GM19328 (cell line): ENCODE data around the gene ACSL1.
"Not testable (repeated sequence)": the region's sequence is repeated elsewhere in the genome, so short reads cannot be mapped to it uniquely, and the experiment has no call there.

Experiments
- ATAC-seq: cut with Tn5 transposase; IDR thresholded peaks from one replicate; pipeline ENCODE4 v1.9.1; 2021; ENCODE audit warnings: mild to moderate bottlenecking, moderate library complexity; ENCODE audit not compliant: unreplicated experiment

Gene ACSL1

DNA sequence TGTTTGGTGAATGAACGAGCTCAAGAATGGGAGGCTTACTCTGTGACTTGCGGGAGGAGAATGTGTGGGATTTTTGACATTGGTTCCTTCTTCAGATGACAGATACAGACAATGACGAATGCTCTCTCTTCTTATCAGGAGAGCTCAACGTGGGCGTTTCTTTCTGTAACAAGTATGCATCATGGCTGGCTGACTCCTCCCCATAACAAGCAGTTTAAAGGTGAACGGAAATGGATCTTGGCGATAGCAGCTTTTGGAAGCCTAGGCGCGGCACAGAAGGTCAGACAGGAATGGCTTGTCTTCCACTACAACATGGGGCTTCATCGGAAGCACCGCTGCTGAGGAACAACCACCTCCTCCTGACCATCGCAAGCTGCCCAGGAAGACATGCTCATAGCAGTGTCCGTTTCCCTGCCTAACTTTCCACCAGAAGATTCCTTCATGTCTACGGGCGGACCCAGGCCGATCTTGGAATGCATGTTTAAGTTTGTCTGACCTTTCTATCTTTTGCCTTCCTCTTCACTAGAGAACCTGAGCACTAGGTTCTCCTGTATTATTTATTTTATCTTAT is 18.3 kb upstream of the ACSL1 start:
- no peak for ATAC-seq

DNA sequence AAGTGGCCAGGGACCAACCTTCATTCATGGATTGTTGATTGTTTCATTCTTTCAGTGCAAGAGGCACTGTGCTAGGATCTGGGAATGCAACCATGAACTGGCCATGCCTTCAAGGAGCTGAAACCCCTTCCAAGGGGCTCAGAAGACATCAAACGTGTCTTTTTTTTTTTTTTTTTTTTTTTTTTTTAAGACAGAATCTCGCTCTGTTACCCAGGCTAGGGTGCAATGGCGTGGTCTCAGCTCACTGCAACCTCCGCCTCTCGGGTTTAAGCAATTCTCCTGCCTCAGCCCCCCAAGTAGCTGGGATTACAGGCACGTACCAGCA is 13.3 kb upstream of the ACSL1 start:
- ATAC-seq, result not testable (repeated sequence)

DNA sequence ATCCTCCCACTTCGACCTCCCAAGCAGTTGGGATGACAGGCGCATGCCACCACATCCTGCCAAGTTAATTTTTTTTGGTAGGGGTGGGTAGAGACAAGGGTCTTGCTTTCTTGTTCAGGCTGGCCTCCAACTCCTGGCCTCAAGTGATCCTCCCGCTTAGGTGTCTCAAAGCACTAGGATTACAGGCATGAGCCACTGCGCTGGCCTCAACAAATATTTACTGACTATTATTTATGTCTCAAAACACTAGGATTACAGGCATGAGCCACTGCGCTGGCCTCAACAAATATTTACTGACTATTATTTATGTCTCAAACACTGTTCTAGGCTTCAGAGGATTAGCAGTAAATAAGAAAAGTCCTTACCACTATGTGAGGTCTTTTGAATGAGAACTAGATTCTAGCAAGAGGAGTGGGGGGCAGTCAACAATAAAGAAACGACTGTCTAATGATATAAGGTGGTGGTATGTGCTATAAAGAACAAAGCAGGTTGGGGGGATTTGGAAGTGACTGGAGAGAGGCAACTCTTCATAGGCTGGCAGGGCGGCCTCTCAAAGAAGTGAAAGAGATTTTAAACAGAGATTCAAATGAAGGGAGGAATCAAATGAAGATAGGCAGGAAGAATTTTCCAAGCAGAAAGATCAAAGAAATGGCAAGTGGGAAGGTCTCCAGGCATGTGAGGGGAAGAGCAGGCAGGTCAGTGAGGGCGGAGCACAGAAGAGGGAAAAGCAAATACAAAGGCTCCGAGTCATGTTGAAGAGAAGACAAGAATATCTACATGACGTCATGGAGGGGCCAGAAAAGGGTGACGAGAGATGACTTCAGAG is 12.7 kb upstream of the ACSL1 start:
- ATAC-seq, result no peak

DNA sequence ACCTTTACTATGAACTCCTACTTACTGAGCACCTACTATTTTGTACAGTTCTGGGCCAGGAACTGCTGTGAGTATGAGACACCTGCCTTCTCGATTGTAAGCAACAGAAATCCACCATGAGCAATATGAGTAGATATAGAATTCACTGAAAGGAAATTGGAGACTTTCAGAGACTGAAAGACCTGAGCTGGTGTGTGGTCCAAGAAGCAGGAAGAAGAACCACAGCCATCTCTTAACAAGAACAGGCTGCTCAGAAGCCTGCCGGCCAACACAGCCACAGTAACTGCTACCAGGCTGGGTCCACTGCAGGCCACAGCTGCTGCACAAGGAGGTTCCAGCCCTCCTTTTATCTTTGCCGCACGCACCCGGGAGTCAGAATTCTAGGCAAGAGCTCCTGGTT is 10.8 kb upstream of the ACSL1 start:
- no peak for ATAC-seq

DNA sequence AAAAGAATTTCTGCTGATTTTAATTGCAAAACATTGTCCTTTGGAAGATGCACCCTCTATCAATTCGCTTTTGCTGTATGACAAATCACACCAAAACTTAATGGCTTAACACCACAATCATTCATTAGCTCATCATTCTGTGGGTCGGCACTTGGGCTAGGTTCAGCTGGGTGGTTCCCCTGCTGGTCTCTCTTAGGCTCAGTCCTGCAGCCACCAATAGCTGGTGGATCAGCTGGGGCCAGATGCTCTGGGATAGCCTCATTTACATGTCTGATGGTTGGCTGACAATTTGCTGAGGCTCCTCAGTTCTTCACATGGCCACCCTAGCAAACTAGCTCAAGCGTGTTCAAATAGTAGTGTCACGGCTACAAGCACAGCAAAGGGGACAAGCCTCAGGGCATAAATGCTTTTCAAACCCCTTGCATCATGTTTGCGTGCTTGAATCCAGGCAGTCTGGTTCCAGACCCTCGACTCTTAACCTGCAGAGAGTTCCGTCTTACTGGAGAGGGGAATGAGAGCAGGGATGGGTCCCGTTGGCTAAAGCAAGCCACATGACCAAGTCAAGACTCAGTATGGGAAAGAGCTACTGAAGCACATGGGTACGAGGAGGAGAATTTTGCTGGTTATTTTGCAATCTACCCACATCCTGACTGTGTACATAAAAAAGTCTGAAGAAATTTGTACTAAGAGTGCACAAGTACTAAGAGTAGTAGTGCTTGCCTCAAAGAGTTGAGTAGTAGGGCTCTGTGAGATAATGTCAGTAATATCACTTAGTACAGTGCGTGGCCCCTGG is 7.5 kb upstream of the ACSL1 start:
- no peak for ATAC-seq

DNA sequence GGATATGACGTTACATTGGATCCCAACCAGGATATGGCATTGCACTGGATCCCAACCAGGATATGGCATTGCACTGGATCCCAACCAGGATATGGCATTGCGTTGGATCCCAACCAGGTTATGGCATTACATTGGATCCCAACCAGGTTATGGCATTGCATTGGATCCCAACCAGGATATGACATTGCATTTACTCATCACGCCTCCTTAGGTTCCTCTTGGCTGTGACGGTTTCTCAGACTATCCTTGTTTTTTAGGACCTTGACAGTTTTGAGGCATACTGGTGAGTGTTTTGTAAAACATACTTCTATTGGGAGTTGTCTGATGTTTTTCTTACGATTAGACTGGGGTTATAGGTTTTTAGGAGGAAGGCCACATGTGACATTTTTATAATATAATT is 5.4 kb upstream of the ACSL1 start:
- ATAC-seq, result no peak

DNA sequence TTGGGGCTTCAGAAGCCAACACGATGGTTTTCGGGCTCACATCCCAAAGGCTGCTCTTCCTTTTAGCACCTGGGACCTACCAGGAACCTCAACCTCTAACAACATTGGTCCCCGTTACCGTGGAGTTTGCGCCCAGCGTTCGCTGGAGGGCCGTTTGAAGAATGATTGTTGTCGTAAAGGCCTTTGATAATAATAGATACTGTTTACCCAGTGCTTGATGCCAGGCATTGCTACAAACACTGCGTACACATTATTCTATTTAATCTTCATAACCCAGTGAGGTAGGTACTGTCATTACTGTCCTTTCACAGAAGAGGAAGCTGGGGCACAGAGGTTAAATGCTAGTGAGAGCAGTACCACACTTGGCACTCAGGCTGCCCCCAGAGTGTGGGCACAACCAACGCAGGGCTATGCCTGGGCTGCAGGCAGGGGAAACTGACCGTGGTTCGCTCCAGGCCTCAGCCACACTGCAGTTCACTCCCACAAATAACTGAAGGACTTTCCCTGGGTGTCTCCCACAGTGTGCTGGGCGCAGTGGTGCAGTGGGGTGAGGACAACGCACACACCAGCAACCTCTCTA is 1.0 kb upstream of the ACSL1 start:
- no peak for ATAC-seq

DNA sequence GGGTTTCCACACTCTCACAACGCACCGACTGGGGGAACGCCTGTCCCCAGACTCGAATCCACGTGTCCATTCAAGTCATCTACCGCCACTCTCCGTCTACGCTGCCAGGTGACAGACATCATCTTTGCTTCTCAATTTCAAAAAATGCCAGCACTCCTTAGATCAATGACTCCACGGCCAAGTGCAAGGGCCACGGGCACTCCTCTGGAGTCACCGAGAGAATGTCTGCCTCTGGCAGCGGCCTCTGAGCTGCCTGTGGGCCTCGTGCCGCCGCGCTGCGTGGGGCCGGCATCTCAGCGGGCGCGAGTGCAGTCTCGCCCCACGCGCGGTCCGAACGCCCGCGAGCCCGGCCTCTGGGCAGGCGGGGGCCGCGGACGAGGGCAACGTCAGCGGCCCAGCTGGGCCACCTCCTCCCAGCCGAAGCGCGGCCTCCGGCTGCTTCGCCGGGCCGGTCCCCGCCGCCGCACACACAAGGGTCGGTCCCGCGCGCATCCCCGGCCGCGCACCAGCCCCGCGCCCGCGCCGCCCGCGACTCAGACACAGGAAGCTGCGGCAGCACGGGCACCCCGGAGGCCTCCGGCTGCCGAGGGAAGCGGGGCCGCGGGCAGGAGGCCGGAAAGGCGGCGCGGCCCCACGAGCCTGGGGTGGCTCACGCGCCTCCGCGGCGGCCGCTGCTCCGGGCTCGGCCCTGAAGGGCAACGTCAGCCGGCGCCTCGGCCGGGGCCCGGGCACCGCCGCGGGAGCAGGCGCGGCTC is 450 bp downstream of the ACSL1 start:
- peak; percentile 31 for ATAC-seq

DNA sequence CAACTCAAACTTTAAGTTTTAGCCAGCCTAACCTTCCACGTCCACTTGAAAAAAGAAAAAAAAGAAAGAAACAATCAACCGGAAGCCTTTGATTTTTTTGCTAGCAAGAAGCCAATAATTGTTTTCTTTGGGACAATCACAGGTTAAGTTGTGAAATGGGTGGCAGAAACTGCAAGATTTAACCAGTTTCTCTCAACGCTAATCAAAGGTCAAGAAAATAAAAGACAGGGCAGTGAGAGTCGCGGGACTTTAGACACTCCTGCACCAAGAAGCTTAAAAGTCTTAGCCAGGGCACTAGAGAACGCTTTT is 1.0 kb downstream of the ACSL1 start:
- ATAC-seq, result no peak

DNA sequence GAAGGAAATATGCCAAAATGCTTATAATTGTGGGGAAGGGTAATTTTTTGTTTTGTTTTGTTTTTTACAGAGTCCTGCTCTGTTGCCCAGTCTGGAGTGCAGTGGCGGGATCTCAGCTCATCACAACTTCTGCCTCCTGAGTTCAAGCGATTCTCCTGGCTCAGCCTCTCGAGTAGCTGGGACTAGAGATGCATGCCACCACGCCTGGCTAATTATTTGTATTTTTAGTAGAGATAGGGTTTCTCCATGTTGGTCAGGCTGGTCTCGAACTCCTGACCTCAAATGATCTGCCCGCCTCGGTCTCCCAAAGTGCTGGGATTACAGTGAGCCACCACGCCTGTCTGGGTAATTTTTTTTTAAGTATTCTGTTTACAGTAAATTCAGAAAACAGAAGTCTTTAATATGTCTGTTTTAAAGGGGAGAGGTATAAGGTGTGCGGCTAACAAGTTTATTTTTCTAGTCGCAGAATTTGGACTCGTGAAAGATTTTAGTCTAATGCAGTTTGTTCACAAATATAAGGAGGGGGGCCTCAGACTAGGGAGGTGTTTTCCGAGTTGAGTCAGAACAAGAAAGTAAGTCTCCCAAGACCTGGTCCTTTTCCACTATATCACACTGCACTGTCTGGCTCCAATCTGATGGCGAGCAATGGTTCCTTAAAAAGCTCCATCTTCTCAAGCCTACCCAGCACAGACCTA is 1.5 kb downstream of the ACSL1 start:
- no peak for ATAC-seq

DNA sequence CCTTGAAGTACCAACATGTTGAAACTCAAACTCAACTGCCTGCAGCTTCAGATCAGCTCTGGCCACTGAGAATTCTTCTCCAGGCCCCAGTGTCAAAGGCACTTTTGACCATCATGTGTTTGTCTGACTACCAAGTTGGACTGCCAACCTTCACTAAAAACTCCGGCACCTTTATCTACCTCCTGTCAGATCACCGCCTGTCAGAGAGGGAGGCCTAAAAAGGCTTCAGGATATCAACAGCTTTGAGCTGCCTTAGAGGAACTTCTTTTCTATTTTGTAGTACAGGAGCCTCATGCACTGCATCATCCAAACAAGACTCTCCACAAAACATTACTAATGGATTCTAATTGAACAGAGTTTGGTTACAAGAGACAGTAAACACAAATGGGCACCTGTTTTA is 2.8 kb downstream of the ACSL1 start:
- ATAC-seq, result no peak

DNA sequence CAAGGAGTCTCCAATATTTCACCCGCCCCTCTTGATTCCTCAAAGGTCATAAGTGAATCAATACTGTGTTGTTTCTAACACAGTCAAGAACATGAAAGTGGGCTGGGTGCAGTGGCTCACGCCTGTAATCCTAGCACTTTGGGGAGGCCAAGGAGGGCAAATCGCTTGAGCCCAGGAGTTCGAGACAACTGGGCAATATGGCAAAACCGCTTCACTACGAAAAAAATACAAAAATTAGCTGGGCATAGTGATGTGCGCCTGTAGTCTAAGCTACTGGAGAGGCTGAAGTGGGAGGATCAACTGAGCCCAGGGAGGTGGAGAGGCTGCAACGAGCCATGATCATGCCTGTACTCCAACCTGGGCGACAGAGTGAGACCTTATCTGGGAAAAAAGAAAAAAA is 3.4 kb downstream of the ACSL1 start:
- ATAC-seq, result no peak

DNA sequence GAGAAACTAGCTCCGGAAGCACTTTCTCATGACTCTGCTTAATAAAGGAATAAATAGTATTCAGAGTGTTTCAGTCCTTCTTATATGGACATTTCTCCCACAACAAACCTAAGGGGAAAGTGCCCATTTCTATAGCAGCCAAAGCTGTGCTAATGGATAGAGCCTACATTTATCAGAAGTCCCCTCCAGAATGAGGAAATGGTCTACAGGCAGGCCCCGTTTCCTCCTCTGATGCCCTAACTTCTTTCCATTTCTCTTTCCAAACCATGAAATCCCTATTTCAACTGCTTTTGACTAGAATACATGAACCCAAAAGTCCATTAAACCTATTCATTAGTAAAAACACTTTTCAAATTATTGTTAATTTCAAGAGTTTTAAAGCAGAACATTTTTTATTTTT is 4.5 kb downstream of the ACSL1 start:
- ATAC-seq, result no peak

DNA sequence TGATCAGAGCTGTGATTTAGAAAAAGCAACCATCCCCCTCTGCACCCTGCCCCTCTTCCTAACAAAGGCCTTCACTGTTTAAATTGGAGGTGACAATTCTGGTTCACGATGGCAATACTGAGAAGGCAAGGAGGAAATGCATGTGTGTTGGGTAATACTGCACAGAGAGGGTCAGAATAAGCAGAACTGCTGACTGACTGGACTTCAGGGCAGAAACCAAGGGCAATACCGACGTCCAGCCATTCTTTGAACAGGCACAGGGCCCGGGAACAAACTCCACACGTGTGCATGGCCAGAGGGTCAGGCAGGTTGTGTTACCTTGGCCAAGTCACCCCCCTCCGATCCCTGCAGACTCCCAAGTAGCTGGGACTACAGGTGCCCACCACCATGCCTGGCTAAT is 6.0 kb downstream of the ACSL1 start:
- ATAC-seq, result no peak

DNA sequence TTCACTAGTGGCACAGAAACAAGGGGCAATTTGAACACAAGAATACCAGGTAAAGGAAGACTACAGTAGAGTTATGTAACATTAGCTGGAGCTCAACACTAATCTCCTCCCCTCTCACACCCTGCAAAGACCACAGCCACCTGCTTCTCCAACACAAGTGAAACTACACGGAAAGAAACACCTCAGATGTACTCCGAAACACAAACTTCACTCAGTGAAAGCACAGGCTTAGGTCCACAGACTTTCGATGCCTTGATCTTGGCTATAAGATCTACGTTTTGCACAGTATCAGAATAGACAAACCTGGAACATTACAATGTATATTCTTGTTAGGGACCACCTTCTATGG is 7.6 kb downstream of the ACSL1 start:
- no peak for ATAC-seq

DNA sequence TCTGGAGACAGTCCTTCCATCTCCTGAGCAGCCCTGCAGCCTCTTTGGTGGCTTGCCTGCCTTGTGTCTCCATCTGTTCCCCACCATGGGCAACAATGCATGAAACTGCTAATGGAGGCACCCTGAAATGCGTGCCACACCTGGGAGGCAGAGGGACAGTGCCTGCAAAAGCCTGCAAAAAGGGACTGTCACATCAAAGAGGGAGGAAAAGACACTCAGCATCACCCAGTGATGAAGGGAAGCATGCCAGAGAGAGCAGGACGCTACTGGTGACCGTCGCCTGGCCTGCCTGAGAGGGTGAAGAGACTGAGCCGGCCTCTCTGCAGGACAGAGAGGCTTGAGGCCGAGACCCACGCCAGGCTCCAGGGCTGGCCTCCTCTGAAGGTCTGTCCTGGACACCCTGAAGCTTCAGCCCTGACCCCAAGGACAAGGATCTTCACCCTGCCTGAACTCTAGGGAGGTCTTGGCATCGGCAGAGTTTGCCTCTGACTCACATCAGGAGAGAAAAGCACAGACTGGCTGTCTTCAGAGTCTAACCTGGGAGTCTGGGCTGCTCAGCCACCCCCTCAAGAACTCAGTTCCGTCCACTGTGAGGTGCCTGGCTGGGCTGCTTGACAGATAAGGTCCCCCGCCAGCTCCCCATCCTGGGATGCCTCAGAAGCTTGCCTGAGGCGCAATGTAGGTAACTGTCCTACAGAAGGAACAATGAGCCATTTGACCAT is 8.1 kb downstream of the ACSL1 start:
- ATAC-seq, result no peak

DNA sequence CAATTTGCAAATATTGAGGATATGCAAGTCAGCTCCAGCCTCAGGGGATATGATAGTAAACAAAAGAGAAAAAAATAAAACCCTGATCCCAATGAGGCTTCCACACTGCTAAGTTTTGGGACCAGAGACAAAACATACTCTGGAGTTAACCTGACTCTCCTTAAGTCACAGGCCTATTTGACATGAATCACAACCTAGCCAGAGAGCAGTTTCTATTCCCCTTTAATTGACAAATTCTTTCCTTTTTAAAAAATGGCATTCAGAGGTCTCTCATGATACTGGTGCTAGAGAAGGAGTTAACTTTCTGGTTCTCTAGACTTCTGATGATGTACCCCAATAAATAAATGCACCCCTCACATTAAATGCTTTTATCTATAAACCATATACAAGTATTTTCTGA is 8.8 kb downstream of the ACSL1 start:
- ATAC-seq, result no peak

DNA sequence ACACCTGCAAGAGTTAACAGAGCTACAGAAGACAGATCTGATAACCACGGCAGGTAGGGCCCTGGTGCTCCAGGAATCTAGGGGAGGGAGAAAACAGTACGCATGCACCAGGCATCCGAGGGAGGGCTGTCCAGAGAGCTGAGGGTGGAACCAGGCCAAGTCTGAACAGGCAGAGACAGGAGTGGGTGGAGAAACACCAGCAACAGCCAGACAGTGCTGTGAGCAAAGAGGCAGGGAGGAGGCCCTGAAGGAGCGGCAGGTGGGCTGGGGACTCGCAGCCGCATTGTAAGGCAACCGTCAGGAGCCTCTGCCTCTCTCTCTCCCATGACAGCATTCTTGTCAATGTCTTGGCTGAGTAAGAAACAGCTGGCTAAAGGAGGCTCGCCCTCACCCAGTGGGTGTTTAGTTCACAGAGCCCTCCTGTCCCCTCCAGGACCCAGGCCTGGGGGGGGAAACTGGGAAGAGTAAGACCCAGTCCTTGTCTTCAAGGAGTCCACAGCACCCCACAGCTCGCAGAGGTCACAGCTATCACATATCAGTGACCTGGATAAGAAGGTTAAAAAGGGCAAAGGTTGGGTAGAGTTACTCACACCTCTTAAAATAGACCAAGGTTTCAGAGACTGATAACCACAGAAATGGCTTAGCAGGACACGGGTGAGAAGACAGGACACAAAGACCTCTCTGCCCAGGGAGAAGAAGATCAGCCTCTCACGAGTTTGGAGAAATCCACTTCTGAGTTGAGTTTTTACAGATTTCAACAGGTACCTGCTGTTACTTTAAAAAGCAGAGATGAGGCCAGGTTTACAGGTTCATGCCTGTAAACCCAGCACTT is 10.5 kb downstream of the ACSL1 start:
- peak; percentile 77 for ATAC-seq

DNA sequence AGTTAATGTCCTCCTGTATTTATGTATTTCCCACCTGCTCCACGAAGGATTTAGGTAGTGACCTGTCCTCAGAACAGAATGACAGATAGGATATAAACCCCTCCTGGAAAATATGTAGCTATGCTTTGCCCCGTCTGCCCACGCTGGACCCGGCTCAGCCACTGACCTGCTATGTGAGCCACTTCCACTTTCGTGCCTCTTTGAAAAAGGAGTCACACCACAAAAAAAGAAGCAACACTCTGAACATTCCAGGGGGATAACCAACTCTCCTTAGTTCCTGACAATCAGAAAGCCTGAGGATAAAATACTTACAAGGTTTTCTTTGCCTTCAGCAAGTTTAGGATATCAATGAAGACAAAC is 11.1 kb downstream of the ACSL1 start:
- no peak for ATAC-seq
